ENCODE measurements around the gene TPSD1.

DNA sequence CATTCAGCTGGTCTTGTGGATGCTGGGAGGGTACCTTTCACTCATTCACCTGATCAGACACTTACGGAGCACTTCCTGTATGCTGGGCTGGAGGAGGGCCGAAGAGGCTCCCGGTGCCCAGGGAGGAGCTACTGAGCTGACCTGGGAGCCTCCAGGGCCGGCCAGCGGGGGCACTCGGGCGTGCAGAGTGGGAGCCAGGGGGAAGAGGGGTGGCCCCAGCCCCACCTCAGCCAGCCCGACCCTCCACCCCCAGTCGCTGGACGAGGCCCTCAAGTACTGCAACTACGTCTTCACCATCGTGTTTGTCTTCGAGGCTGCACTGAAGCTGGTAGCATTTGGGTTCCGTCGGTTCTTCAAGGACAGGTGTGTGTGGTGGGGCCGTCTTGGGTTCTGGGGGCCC lies 41.1 kb upstream of the TPSD1 start:
- TF ChIP-seq, protein P1, sequence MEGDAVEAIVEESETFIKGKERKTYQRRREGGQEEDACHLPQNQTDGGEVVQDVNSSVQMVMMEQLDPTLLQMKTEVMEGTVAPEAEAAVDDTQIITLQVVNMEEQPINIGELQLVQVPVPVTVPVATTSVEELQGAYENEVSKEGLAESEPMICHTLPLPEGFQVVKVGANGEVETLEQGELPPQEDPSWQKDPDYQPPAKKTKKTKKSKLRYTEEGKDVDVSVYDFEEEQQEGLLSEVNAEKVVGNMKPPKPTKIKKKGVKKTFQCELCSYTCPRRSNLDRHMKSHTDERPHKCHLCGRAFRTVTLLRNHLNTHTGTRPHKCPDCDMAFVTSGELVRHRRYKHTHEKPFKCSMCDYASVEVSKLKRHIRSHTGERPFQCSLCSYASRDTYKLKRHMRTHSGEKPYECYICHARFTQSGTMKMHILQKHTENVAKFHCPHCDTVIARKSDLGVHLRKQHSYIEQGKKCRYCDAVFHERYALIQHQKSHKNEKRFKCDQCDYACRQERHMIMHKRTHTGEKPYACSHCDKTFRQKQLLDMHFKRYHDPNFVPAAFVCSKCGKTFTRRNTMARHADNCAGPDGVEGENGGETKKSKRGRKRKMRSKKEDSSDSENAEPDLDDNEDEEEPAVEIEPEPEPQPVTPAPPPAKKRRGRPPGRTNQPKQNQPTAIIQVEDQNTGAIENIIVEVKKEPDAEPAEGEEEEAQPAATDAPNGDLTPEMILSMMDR (conservative IDR thresholded peaks at IDR 0.05; ENCODE audit: low read depth, low read length): no peak
- TF ChIP-seq EZH2phosphoT487 (IDR thresholded peaks at IDR 0.05; ENCODE audit: borderline replicate concordance, low read length): no peak
- no peak for TF ChIP-seq EZH2 (IDR thresholded peaks at IDR 0.05; ENCODE audit: low read length, unreplicated experiment)
